Motor neuron (in vitro differentiated cells): Measurements from ENCODE around the gene ECD. TPM values are rescaled to one million over a fixed set of nuclear protein-coding genes. Genes with fewer than 3 reads are reported as not detected.
A peak's percentile ranks its signal among the peaks of the same experiment; 100 is the strongest.
"Not testable (repeated sequence)": the region's sequence is repeated elsewhere in the genome, so short reads cannot be mapped to it uniquely, and the experiment has no call there.

Experiments
- ATAC-seq, 8 experiments: fragments of 200-7000 bp; cut with Tn5 transposase; replicated peaks in 6 of 8; 2 replicates each; pipeline ENCODE4 v1.8.0; 2021; ENCODE audit warnings: mild to moderate bottlenecking in 8 of 8, moderate library complexity in 8 of 8
- H3K27ac ChIP-seq, 2 donors: fragments of 250-450 bp; sonication (Bioruptor Pico); 2 replicates each; pipeline ENCODE4 v1.9.0; 2021; ENCODE audit warnings: antibody characterized with exemption in 2 of 2, mild to moderate bottlenecking in 2 of 2, moderate library complexity in 1 of 2
- H3K4me1 ChIP-seq, 2 donors: fragments of 250-450 bp; sonication (Bioruptor Pico); replicated peaks in 1 of 2; 2 replicates each; pipeline ENCODE4 v1.6.1; 2021; ENCODE audit warnings: antibody characterized with exemption in 2 of 2, mild to moderate bottlenecking in 2 of 2, moderate library complexity in 1 of 2
- H3K4me3 ChIP-seq, 5 donors: fragments of 250-450 bp; sonication (Bioruptor Pico); 2 replicates each; pipeline ENCODE4 v1.9.0; 2021; ENCODE audit warnings: antibody characterized with exemption in 5 of 5, mild to moderate bottlenecking in 5 of 5, moderate library complexity in 4 of 5
- WGBS, 10 experiments: fragments of 450-650 bp; shearing (Covaris generic); methylation state at CpG; one replicate each; pipeline ENCODE4 v1.0.0; 2022; 5-methylcytosine and 5-hydroxymethylcytosine counted together
- in situ Hi-C, 9 experiments: fragments of 400-800 bp; cut with MboI; loops; one replicate each; pipeline ENCODE4 v1.15.0; 2021; ENCODE audit warnings: low sequenced_read_pairs in 9 of 9, low pct_unique_long_range_greater_than_20kb in 2 of 9; ENCODE audit not compliant: unreplicated experiment in 9 of 9
- total RNA-seq, 8 experiments: library from RNA; unstranded; fragments of 300-600 nt; gene quantifications; 2 replicates each; pipeline versions ENCODE4 v1.2.3 to v1.2.4, GENCODE V29; 2022

ECD gene
- total RNA-seq, 8 experiments from 2014 or later: 20.1 to 39.9 (median 25.1) TPM

DNA sequence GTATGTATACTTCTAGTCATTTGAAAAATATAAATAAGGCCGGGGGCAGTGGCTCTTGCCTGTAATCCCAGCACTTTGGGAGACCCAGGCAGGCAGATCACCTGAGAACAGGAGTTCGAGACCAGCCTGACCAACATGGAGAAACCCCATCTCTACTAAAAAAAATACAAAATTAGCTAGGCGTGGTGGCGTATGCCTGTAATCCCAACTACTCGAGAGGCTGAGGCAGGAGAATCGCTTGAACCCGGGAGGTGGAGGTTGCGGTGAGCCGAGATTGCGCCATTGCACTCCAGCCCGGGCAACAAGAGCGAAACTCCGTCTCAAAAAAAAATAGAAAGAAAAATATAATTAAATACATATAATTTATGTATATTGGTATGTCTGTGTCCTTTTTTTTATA is 55.8 kb downstream of the ECD start:
- ATAC-seq, in situ Hi-C loops: not testable (repeated sequence)

GRCh38 chr10:73110345-73110849 is 57.4 kb downstream of the ECD start, which contains the start of gene NUDT13:
Gene NUDT13 (plus strand): TSS chr10:73110455. CDS start chr10:73114366, 3,911 bp downstream.
- WGBS, 10 experiments: 0 to 80% (median 25%) methylated on average over 1 to 5 of the region's 5 CpGs
- peak in 5 of 8 experiments; percentile 79 to 95 (median 95) for ATAC-seq
- in situ Hi-C loops: no loop called here
- Histone ChIP-seq H3K27ac (no peak within 1 kb of the TSS), H3K4me1 (no peaks in the 10 kb centered on the region), H3K4me3 (peak within 1 kb of the TSS in 1 of 5 donors; percentile 32)

More for the DNA sequence above, 55.8 kb downstream of the ECD start:
- 89 to 100% (median 99%) methylated on average over 1 to 12 of the region's 13 CpGs; no CpG with 5 or more reads in 1 of the 10 experiments for WGBS, 10 experiments
- H3K27ac ChIP-seq, H3K4me3 ChIP-seq, H3K4me1 ChIP-seq: not testable (repeated sequence)

GRCh38 chr10:73109248-73109652 is 58.6 kb downstream of the ECD start:
- H3K4me3 ChIP-seq, in situ Hi-C loops, H3K27ac ChIP-seq, ATAC-seq, H3K4me1 ChIP-seq: not testable (repeated sequence)
- WGBS, 10 experiments: 92 to 100% (median 100%) methylated on average over 1 to 4 of the region's 4 CpGs; no CpG with 5 or more reads in 4 of the 10 experiments

DNA sequence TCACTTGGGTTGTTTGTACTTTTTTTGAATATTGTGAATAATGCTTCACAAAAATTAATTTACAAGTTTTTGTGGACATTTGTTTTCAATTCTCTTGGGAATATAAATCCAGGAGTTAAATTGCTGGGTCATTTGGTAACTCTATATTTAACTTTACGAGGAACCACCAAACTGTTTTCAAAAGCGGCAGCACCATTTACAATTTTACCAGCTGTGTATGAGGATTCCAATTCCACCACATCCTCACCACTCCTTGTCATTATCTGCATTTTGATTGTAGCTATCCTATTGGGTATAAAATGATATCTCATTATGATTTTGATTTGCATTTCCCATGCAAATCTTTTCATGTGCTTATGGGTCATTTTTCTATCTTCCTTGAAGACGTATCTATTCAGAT is 61.5 kb downstream of the ECD start:
- ATAC-seq: peak in 1 of 8 experiments; percentile 7
- WGBS, 10 experiments: 3 to 100% (median 91%) methylated on average over 1 to 3 of the region's 3 CpGs
- in situ Hi-C loops: no loop called here
- no peak overlapping the region for H3K4me3 ChIP-seq
- H3K4me1 ChIP-seq: no peaks in the 10 kb centered on the region
- no peak overlapping the region for H3K27ac ChIP-seq

- 0 to 100% (median 69%) methylated on average over 1 of the region's 1 CpG; no CpG with 5 or more reads in 2 of the 10 experiments for WGBS, 10 experiments
- H3K4me1 ChIP-seq: peaks cover 3 to 10% of the 10 kb centered on the region in 2 donors
- H3K4me3 ChIP-seq: no peak overlapping the region
- H3K27ac ChIP-seq: no peak overlapping the region
- in situ Hi-C loops: no loop called here
- no peak for ATAC-seq
Measured at GRCh38 chr10:73099141-73099540, 68.7 kb downstream of the ECD start.

DNA sequence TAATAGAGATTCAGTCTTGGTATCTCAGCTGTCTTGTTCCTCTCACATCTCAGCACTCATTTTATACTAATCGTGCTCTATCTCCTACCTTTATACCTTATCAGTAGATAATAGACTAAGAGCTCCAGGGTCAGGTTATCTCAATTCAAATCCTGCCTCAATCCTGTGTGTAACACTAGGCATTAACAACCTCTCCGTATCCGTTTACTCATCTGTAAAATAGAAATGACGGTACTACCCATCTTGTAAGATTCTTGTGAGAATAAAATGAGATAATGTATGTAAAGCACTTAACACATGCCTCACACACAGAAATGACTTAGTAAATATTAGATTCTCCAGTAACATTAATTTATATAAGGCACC is 70.5 kb downstream of the ECD start:
- in situ Hi-C loops: no loop called here
- peak overlapping the region; percentile 68 to 72 for H3K27ac ChIP-seq
- WGBS, 10 experiments: 14 to 75% (median 51%) methylated on average over 1 to 4 of the region's 4 CpGs; no CpG with 5 or more reads in 2 of the 10 experiments
- peak overlapping the region; percentile 2 to 76 (median 59) for H3K4me3 ChIP-seq
- peak in 4 of 8 experiments; percentile 0 to 2 (median 1) for ATAC-seq
- peaks cover 6 to 18% of the 10 kb centered on the region in 2 donors for H3K4me1 ChIP-seq

GRCh38 chr10:73096449-73097304 is 71.1 kb downstream of the ECD start, which contains the start of gene P4HA1:
Gene P4HA1 (minus strand): TSS chr10:73096866. CDS start chr10:73074883, 21,983 bp downstream.
- peak within 1 kb of the TSS; percentile 55 to 76 (median 62) for H3K4me3 ChIP-seq
- in situ Hi-C loops: no loop called here
- WGBS, 10 experiments: 0 to 5% (median 0%) methylated on average over 1 to 28 of the region's 75 CpGs; no CpG with 5 or more reads in 2 of the 10 experiments
- peak; percentile 80 to 96 (median 92) for ATAC-seq
- H3K4me1 ChIP-seq: peaks cover 6 to 18% of the 10 kb centered on the region in 2 donors
- peak within 1 kb of the TSS; percentile 71 to 72 for H3K27ac ChIP-seq

GRCh38 chr10:73096041-73096448 is 71.8 kb downstream of the ECD start:
- peaks cover 6 to 18% of the 10 kb centered on the region in 2 donors for H3K4me1 ChIP-seq
- ATAC-seq: peak; percentile 2 to 48 (median 10)
- peak overlapping the region; percentile 65 to 71 for H3K27ac ChIP-seq
- in situ Hi-C loops: no loop called here
- peak overlapping the region; percentile 55 to 76 (median 62) for H3K4me3 ChIP-seq
- WGBS, 10 experiments: 0 to 1% (median 0%) methylated on average over 2 to 25 of the region's 29 CpGs; no CpG with 5 or more reads in 4 of the 10 experiments

GRCh38 chr10:73095481-73096021 is 72.3 kb downstream of the ECD start:
- peak in 2 of 8 experiments; percentile 0 to 1 for ATAC-seq
- in situ Hi-C loops: no loop called here
- peak overlapping the region; percentile 65 to 71 for H3K27ac ChIP-seq
- peak overlapping the region; percentile 55 to 76 (median 62) for H3K4me3 ChIP-seq
- WGBS, 10 experiments: 0 to 3% (median 0%) methylated on average over 1 to 14 of the region's 14 CpGs
- H3K4me1 ChIP-seq: peaks cover 6 to 18% of the 10 kb centered on the region in 2 donors

DNA sequence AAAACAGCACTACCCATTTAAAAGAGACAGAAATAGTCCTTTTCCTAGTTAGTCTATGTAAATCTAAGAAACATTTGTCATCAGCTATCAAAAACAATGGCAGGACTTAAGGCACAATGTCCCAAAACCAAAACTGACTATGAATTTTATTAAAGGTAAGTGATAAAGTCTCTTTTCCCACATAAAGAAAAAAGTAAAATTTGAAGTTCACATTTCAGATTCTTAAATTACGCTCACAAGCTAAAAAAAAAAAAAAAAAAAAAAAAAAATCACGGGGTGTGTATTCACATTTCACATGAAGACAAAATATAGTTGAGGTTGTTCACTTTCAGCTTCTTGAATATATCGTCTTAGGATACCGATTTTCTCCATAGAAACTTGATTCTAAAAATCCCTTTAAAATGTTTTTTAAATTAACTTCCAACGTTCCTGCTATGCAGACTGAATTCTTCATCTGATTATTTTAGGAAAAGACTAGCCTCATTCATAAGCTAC is 72.8 kb downstream of the ECD start:
- 0 to 7% (median 0%) methylated on average over 1 to 5 of the region's 5 CpGs for WGBS, 10 experiments
- Histone ChIP-seq H3K4me1 (peaks cover 6 to 18% of the 10 kb centered on the region in 2 donors), H3K27ac (peak overlapping the region; percentile 65 to 71), H3K4me3 (peak overlapping the region; percentile 55 to 76 (median 62))
- in situ Hi-C loops: no loop called here
- no peak for ATAC-seq

- in situ Hi-C loops: no loop called here
- Histone ChIP-seq H3K4me1 (peaks cover 10 to 18% of the 10 kb centered on the region in 2 donors), H3K27ac (no peak overlapping the region), H3K4me3 (peak overlapping the region; percentile 55 to 76 (median 62))
- no peak for ATAC-seq
- 0 to 67% (median 16%) methylated on average over 1 to 2 of the region's 2 CpGs; no CpG with 5 or more reads in 2 of the 10 experiments for WGBS, 10 experiments
Measured at GRCh38 chr10:73093922-73094850, 73.6 kb downstream of the ECD start.

DNA sequence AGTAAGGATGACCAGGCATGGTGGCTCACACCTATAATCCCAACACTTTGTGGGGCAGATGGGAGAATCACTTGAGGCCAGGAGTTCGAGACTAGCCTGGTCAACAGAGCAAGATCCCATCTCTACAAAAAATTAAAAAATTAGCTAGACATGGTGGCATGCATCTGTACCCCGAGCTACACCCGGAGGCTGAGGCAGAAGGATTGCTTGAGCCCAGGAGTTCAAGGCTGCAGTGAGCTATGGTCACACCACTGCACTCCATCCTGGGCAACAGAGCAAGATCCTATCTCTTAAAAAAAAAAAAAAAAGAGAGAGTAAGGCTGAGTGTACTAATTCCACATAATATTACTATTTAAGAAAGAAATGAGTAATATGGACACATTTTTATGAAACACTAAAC is 75.0 kb downstream of the ECD start:
- Histone ChIP-seq H3K4me1 (peaks cover 10 to 16% of the 10 kb centered on the region in 2 donors), H3K27ac (no peak overlapping the region), H3K4me3 (no peak overlapping the region)
- WGBS, 10 experiments: 89 to 100% (median 100%) methylated on average over 1 to 3 of the region's 3 CpGs; no CpG with 5 or more reads in 3 of the 10 experiments
- in situ Hi-C loops: no loop called here
- ATAC-seq: no peak
